ENCODE measurements around the gene TBC1D8. TPM values are rescaled to one million over a fixed set of nuclear protein-coding genes. Genes with fewer than 3 reads are reported as not detected.

Gene TBC1D8
- polyA plus RNA-seq, 4 donors, result 21.2 to 44.2 (median 30.7) TPM

- DNase-seq (ENCODE audit: low read depth in 4 of 4, low spot score in 3 of 4), result no peak
These were observed 146.4 kb downstream of the TBC1D8 start for GRCh38 chr2:101004620-101005325.

- no peak for DNase-seq (ENCODE audit: low read depth in 4 of 4, low spot score in 3 of 4)
These were observed 147.9 kb downstream of the TBC1D8 start for GRCh38 chr2:101003278-101003775.

GRCh38 chr2:101002562-101003277 is 148.5 kb downstream of the TBC1D8 start:
- DNase-seq (ENCODE audit: low read depth in 4 of 4, low spot score in 3 of 4), result no peak

GRCh38 chr2:101001691-101002561 is 149.3 kb downstream of the TBC1D8 start, which contains the start of gene RPL31:
RPL31 (plus strand) TSS chr2:101002289; CDS start chr2:101002702, 413 bp downstream.
- DNase-seq (ENCODE audit: low read depth in 4 of 4, low spot score in 3 of 4), result peak; percentile 92 to 96 (median 94)

GRCh38 chr2:100999995-101000394 is 151.2 kb downstream of the TBC1D8 start:
- DNase-seq (ENCODE audit: low read depth in 4 of 4, low spot score in 3 of 4), result no peak

GRCh38 chr2:100998235-100998573 is 153.0 kb downstream of the TBC1D8 start:
- DNase-seq (ENCODE audit: low read depth in 4 of 4, low spot score in 3 of 4), result no peak

GRCh38 chr2:100997509-100998234 is 153.5 kb downstream of the TBC1D8 start:
- no peak for DNase-seq (ENCODE audit: low read depth in 4 of 4, low spot score in 3 of 4)

GRCh38 chr2:100995309-100996075 is 155.7 kb downstream of the TBC1D8 start:
- no peak for DNase-seq (ENCODE audit: low read depth in 4 of 4, low spot score in 3 of 4)

- DNase-seq (ENCODE audit: low read depth in 4 of 4, low spot score in 3 of 4), result no peak
These were observed 157.9 kb downstream of the TBC1D8 start for GRCh38 chr2:100993294-100993693.

- no peak for DNase-seq (ENCODE audit: low read depth in 4 of 4, low spot score in 3 of 4)
These were observed 158.9 kb downstream of the TBC1D8 start for GRCh38 chr2:100992262-100992661.

- no peak for DNase-seq (ENCODE audit: low read depth in 4 of 4, low spot score in 3 of 4)
These were observed 159.8 kb downstream of the TBC1D8 start for GRCh38 chr2:100991404-100991773.

- DNase-seq (ENCODE audit: low read depth in 4 of 4, low spot score in 3 of 4), result no peak
These were observed 160.4 kb downstream of the TBC1D8 start for GRCh38 chr2:100990650-100991403.

- DNase-seq (ENCODE audit: low read depth in 4 of 4, low spot score in 3 of 4), result no peak
These were observed 161.0 kb downstream of the TBC1D8 start for GRCh38 chr2:100990166-100990565.

GRCh38 chr2:100989666-100990065 is 161.5 kb downstream of the TBC1D8 start:
- DNase-seq (ENCODE audit: low read depth in 4 of 4, low spot score in 3 of 4), result no peak

- DNase-seq (ENCODE audit: low read depth in 4 of 4, low spot score in 3 of 4), result no peak
These were observed 162.4 kb downstream of the TBC1D8 start for GRCh38 chr2:100988630-100989417.

GRCh38 chr2:100987974-100988373 is 163.2 kb downstream of the TBC1D8 start:
- DNase-seq (ENCODE audit: low read depth in 4 of 4, low spot score in 3 of 4), result no peak

- DNase-seq (ENCODE audit: low read depth in 4 of 4, low spot score in 3 of 4), result no peak
These were observed 163.6 kb downstream of the TBC1D8 start for GRCh38 chr2:100987536-100987935.

GRCh38 chr2:100986157-100986556 is 165.0 kb downstream of the TBC1D8 start:
- DNase-seq (ENCODE audit: low read depth in 4 of 4, low spot score in 3 of 4), result no peak

All from left renal pelvis (tissue), 4 donors.